ENCODE results near the gene ADD3.
"Not testable (repeated sequence)": the region's sequence is repeated elsewhere in the genome, so short reads cannot be mapped to it uniquely, and the experiment has no call there.

Gene ADD3

DNA sequence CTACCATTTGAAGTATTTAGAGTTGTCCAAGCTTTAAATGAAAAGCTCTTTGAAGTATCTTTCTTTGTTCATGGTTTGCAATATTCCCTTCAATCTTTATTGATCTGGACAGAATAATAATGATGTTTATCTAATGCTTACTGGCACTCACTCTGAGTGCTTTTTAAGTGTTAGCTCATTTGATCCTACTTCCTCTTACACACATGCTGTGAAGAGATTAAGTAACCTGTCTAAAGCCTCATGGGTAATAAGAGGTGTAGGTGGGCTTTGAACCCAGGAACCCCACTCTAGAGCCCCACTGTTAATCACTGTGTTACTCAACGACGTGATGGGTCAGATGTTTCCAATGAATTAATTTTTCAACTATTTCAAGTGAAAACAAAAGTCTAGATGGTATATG, 31.1 kb upstream of the ADD3 start:
- no peak for DNase-seq (ENCODE audit: low read depth in 3 of 3, low spot score in 1 of 3)

DNA sequence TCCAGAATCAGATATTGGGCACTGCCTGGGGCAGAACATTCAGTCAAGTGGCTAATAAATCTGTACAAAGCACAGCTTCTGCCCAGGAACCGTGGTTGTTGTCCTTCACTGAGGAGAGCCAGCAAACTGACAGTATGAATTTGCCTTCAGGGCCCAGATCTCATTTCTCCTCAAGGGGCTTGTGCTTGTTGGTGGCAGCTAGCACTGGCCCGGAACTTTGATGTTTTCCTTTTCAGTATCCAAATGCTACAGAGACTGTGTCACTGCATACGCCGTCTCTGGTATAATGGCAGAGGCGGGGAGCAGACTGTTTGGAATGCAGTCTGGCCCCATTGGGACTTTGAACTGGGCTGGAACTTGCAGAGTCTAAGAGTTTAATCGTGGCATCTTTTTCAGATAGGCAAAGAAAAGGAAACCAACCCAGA, 30.4 kb upstream of the ADD3 start:
- no peak for DNase-seq (ENCODE audit: low read depth in 3 of 3, low spot score in 1 of 3)

DNA sequence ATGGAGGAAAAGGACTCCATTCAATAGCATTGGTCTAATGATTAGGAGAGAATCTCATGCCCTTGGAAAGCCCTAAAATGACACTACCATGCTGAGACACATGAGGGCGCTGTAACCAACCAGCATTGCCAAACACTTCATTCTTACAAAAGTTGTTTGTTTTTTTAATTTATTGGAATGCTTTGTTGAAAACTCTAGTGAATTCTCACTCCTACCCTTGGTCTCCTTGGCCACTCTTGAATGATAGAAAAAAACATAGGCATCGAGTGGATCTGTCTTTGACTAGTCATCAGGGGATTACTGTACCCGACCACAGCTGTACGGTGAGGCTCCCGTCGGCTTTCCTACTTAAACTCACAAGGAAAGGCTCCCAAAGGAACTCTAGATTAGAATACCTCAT, 29.3 kb upstream of the ADD3 start:
- peak; percentile 18 to 43 (median 36) for DNase-seq (ENCODE audit: low read depth in 3 of 3, low spot score in 1 of 3)

DNA sequence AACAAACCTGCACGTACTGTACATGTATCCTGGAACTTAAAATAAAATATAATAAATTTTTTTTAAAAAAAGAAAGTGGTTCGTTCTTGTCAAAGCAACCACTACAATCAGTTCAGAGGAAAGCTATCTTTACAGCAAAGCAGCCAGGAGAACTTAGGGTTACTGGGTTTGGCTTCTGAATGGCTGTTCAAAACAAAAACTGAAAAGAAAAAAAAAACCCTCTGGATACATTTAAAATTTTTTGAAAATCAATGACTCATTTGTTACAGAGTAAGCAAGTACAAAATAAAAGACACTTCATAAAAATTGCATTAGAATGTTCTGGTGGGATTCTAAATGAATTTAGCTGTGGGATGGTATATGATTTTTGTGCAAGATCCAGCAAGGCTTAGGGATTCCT, 28.6 kb upstream of the ADD3 start:
- DNase-seq (ENCODE audit: low read depth in 3 of 3, low spot score in 1 of 3), result no peak

DNA sequence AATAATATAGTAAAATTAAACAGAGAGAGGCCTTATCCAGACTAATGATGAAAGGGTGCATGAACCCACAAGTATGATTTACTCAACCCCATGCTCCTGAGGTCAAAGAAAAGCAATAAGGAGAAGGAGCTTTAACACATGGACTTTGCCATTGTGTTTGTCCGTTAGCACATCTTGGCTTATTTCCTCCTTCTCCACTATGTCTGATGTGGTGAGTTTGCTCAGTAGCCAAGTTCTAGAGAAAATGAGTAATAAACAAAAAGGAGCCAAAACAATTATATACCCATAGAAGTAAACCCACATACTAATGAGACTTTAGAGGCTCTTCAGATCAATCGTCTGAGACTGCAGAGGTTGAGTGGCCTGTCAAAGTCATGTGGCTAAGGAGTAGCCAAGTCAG, 26.1 kb upstream of the ADD3 start:
- DNase-seq (ENCODE audit: low read depth in 3 of 3, low spot score in 1 of 3), result no peak

DNA sequence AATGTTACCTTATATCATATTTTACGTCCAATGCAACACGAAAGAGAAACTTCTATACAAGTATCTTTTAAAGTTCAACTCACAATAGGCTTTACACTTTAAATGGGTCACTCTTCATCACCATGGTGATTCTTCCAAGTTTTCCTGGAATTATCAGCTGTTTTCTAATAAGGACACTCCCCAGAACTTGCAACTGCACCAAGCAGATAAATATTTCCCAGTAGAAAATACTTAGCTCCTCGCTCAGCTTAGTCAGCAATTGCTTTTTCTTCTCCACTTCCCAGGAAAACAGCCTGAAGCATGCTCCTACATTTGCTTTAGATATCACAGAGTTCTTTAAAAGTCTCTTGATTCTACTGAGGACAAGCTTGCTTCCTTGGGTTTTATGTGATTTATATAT, 25.7 kb upstream of the ADD3 start:
- DNase-seq (ENCODE audit: low read depth in 3 of 3, low spot score in 1 of 3), result no peak

DNA sequence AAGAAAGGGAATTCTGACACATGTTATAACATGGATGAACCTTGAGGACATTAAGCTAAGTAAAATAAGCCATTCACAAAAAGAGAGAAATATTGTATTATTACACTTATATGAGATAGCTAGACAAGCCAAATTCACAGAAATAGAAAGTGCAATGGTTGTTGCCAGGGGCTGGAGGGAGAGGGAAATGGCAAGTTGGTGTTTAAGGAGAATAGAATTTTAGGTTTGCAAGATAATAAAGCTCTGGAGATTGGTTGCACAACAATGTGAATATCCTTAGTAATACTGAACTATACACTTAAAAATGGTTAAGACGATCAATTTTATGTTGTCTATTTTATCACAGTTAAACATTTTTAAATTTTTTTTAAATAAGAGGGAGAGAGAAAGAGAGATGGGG, 25.0 kb upstream of the ADD3 start:
- DNase-seq (ENCODE audit: low read depth in 3 of 3, low spot score in 1 of 3), result no peak

DNA sequence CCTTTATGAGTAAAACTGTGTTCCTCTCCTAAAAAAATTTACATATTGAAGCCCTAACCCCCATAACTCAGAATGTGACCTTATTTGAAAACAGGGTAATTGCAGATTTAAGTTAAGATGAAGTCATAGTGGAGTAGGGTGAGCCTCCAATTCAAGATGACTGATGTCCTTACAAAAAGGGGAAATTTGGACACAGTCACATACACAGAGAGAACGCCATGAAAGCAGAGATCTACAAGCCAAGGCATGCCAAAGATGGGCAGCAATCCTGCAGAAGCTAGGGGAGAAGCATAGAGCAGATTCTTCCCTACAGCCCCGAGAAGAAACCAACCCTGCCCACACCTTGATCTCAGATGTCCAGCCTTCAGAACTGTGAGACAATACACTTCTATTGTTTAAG, 23.8 kb upstream of the ADD3 start:
- DNase-seq (ENCODE audit: low read depth in 3 of 3, low spot score in 1 of 3), result no peak

DNA sequence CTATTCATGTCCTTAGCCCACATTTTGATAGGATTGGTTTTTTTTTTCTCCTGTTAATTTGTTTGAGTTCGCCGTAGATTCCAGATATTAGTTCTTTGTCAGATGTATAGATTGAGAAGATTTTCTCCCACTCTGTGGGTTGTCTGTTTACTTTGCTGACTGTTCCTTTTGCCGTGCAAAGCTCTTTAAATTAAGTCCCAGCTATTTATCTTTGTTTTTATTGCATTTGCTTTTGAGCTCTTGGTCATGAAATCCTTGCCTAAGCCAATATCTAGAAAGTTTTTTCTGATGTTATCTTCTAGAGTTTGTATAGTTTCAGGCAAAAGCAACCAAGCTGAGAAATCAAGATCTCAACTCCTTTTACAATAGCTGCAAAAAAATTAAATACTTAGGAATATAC, 22.0 kb upstream of the ADD3 start:
- DNase-seq (ENCODE audit: low read depth in 3 of 3, low spot score in 1 of 3), result not testable (repeated sequence)

DNA sequence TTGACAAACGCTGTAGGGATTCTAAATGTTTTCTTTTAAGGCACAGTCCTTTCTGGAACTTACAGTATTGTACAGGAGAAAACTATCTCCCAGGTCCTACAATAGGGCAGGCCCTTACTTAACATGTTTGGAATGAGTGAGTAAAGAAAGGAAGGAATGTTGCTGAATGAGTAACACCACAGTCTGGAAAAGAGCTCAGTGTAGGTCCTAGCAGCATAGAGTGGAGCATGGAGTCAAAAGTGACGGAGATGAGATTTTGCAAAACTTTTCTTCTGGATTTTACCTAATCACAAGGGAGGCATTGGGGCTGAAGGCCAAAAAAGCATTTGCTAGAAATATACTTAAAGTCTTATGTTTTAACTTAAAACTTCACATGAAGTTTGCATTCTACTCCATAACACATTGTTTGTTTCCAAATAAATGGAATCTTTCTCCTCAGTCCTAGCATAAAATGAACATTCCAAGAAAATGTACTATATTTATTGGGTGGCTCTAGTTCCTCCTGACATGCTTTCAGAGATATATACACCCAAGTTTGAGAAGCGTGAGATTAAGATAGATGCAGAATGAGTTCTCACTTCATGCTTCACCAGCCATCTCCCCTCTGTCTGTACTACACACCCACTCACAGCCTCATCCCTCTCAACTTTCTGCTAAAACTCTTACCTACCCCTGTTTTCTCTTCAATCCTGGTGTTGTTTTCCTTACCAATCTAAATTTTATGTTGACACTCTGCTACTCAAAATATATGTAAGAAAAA, 20.2 kb upstream of the ADD3 start:
- no peak for DNase-seq (ENCODE audit: low read depth in 3 of 3, low spot score in 1 of 3)

DNA sequence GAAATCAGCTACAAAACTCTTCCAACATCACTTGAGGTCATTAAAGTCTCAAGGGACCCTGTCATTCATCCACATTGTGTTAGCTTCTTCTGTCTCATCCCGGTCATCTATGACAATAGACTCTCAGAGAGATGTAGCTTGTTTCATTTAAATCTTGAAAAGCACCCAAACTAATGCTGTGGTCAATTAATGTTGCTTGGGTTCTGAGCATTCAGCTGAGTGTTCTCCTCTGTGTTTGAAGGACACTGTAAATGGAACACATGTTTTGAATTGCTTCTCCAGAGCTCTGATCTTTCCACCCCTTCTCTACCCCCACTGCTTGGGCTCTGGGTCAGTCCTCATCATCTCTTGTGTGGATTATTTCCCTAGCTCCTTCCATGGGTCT, 19.6 kb upstream of the ADD3 start:
- no peak for DNase-seq (ENCODE audit: low read depth in 3 of 3, low spot score in 1 of 3)

DNA sequence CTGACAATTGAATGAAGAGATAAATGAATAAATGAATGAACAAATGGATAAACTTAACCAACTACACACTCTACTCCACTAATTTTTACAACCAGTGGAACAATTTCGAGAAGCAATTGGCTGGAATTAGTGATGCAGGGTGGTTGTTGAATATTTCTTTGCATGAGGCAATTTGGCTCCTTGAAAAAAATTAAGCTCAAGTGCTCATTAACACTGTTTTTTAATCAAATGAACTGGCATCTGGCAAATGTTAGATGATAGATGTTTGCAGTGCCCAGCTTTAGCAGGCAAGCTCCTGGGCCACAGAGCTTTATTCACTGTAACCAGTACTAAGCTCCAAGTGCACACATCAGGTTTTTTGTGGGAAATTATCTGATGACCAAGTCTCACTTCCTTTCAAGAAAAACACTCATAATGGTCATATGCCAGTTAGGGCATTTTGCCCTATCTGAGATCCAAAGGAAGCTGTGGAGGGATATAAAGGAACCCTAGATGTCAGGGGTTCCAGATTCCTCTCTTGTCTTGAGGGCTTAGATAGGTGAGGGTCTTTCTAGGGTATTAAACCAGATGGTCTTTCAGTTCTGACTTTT, 16.4 kb upstream of the ADD3 start:
- DNase-seq (ENCODE audit: low read depth in 3 of 3, low spot score in 1 of 3), result no peak

DNA sequence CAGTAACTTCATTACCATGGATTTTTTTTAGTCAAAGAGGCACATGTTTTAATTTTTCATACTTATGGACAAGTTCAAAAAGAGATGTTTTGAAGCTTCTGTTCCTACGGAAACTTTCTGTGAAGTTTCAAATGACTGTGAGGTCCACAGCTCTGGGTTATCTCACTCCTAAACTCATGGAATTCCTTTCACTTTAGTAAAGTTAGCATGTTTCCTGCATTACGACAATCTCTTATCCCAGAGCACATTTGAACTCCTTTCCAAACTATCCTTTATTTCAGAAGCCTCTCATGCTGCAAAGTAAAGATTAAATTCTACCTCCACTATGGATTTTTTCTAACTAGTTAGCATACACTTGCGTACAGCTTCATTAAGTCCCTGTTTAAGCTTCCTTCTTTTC, 15.3 kb upstream of the ADD3 start:
- no peak for DNase-seq (ENCODE audit: low read depth in 3 of 3, low spot score in 1 of 3)

DNA sequence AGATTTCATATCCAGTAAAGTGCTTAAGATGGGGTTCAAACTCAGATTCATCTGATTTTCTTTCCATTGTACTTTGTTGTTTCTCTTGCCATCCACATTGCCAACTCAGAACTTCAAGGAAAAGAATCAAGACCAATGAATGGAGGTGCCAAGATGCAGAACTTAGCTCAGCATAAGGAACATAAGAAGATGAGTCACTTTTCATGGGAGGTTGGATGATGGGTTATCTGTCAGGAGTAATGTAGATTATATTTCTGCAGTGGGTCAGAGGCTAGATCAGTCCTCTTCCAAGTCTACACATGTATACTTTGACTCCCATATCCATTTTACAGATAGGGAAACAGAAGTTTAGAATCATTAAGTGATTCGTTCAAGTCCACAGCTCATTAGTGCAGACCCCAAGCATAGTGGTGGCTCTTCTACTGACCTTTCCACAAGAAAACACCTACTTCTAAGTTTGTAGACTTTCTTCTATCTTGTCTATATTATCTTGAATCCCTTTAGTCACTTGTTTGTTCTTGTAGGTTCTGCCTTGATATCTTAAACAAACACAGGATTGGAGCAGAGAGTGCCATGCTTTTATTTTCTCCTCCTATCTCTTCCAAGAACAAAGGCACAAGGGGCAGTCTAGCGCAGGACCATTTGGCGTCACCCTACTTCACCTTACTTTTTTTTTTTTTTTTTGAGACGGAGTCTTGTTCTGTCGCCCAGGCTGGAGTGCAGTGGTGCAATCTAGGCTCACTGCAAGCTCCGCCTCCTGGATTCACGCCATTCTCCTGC, 14.0 kb upstream of the ADD3 start:
- no peak for DNase-seq (ENCODE audit: low read depth in 3 of 3, low spot score in 1 of 3)

DNA sequence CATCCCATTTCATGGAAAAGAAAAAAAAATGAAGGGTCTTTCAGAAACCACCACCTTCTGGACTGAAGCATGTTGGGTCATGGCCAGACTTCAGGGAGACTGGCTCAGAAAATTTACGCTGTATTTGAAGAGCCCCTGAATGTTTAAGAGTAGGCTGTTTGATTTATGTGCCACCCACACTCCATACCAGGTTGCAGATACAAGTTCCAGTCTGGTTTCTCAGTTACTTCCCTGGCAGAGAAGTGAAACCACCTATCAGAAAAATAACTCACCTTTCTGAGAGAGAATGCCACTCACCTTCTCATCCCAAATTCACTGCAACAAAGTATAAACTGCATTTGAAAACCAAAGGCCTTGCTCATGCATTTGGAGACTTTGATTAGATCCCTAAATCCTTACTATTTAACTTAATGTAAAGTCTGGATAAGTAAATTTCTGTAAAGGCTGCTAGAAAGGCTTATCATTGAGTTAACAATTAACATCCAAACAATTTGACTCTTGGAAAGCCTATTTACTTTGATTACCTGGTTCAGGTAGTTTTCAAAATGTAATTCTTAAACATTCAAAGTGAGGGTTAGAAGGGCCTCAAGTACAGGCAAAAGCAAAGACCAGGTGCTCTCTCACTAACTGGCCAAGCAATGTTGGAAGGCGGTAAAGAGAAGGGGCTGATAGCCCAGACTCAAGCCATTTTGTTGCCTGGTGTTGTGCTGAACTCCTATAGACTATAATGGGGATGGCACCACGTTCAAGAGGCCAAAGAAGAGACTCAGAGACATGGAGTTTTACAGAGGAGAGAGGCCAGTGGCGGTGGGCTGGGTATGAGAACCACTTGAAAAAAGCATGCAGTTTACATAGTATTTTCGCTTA, 12.8 kb upstream of the ADD3 start:
- no peak for DNase-seq (ENCODE audit: low read depth in 3 of 3, low spot score in 1 of 3)

DNA sequence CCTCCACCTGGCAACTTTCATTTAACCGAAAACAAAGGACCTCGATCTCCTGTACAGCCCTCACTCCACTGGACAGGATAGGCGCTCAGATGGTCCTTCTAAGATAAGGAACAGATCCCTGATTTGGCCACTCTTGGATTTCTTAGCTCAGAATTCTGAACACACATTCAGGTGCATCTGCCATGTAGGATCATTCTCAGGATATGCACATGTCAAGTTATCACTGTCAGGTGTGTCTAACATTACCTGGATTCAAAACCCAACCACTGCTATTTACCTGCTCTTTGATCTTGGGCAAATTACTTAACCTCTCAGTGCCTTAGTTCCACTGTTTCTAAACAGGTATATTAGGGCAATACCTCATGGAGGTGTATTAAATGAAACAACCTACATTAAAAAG, 12.2 kb upstream of the ADD3 start:
- no peak for DNase-seq (ENCODE audit: low read depth in 3 of 3, low spot score in 1 of 3)

DNA sequence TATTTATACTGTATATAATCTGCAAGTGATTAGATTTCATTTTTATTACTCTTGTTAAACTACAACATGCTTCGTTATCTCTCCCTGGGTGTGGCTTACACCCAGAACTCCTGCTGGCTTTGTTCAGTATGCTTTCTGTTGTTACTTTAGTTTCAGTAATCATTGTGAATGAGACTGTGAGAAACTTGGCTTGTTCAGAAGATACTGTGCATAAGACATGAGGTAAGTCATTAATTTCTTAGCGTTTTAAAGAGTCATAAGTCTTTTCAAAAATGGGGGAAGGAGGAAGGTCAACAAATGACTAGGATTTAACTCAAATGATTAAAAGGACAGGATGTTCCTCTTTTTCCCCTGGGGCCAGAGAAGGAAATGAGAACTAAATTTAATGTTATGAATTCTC, 11.6 kb upstream of the ADD3 start:
- no peak for DNase-seq (ENCODE audit: low read depth in 3 of 3, low spot score in 1 of 3)

DNA sequence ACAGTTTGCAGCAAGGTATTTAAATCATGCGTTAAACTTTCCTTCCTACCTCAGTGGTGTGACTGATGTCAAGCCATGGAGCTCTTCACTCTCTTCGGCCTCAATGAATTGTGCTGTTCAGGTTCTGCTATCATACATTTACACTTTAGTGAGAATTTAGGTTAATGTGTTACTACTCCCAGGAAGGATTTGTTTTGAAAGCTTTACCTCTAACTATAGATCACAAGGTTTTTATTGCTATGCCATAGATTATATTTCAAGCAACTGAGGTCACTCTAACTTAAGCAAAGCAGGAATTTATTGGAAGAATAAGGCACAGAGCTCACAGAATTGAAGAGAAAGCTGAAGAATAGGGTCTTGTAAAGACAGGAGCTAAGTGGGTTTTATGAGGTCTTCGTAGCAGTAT, 11.0 kb upstream of the ADD3 start:
- no peak for DNase-seq (ENCODE audit: low read depth in 3 of 3, low spot score in 1 of 3)

DNA sequence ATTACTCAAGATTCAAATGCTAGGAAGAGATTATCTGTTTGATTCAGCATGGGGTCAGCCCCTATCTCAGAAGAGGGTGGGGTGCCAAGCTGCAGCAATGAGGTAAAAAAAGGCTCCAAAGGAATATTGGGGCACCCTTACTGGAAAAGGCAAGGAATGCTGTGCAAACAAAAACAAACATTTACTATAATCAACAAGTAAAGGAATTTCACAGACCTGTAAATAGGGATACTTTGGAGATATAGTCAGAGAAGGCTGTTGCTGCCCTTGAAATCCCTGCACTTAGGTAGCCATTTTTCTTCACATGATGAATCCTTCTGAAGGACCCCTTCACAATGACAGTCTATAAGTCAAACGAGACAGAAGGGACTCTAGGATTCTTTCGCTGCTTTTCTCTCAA, 10.6 kb upstream of the ADD3 start:
- no peak for DNase-seq (ENCODE audit: low read depth in 3 of 3, low spot score in 1 of 3)

DNA sequence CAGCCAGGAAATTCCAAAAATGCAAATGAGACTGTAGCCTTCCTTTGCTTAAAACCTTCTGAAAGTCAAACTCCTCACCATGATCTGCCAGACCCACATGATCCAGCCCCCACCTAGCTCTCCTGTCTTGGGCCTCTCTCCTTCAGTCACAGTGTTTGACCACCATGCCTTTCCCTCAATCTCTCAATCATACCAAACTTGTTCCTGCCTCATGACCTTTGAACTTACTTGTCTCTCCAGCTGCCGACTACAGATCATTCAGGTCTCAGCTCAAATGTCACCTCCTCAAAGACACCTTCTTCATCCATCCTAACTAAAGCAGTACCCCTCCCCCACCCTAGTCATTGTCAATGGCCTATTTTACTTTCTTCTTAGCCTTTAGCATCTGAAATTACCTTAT, 9.3 kb upstream of the ADD3 start:
- no peak for DNase-seq (ENCODE audit: low read depth in 3 of 3, low spot score in 1 of 3)

DNA sequence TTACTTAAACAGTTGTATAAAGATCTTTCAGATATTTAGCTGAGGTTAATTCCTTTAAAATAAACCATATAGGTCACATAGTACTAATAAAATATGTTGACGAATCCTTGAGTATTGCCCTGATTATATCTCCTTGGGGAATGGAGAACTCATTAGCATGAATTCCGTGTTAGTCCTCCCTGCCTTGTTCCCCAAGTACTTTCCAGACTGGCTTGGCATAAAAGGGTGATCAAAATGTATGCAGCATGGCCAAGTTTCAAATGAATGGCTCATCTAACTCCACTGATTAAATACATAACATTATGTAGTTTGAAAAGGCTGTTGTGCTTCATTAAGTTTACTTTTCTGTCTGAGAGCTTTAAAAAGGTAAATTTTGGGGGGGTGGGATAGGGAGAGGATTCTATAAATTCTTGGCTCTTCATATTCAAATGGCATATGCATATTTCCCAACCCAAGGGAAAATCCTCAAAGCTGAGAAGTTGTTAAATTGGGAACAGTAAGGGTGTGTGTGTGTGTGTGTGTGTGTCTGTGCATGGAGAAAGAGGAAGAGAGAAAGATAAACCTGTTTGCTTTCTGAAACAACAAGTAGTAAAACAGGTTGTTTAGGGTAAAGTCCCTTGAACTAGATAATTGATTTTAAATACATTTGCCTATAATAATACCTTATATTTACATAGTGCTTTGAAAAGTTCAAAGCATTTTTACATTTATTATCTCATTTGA, 4.8 kb upstream of the ADD3 start:
- DNase-seq (ENCODE audit: low read depth in 3 of 3, low spot score in 1 of 3), result no peak
